Measurements from ENCODE around the gene IRAK1BP1.
"Not testable (repeated sequence)": the region's sequence is repeated elsewhere in the genome, so short reads cannot be mapped to it uniquely, and the experiment has no call there.

Gene IRAK1BP1

DNA sequence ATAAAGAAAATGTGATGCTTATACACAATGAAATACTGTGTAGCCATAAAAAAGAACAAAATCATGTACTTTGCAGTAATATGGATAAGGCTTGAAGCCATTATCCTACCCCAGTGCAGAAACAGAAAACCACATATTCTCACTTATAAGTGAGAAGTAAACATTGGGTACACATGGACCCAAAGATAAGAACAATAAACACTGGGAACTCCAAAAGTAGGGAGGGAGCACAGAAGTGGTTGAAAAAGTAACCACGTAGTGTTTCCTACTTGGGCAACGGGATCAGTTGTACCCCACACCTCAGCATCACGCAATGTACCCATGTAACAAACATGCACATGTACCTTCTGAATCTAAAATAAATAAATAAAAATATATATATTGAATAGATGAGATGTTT is 8.2 kb downstream of the IRAK1BP1 start:
- TF ChIP-seq, protein P1, sequence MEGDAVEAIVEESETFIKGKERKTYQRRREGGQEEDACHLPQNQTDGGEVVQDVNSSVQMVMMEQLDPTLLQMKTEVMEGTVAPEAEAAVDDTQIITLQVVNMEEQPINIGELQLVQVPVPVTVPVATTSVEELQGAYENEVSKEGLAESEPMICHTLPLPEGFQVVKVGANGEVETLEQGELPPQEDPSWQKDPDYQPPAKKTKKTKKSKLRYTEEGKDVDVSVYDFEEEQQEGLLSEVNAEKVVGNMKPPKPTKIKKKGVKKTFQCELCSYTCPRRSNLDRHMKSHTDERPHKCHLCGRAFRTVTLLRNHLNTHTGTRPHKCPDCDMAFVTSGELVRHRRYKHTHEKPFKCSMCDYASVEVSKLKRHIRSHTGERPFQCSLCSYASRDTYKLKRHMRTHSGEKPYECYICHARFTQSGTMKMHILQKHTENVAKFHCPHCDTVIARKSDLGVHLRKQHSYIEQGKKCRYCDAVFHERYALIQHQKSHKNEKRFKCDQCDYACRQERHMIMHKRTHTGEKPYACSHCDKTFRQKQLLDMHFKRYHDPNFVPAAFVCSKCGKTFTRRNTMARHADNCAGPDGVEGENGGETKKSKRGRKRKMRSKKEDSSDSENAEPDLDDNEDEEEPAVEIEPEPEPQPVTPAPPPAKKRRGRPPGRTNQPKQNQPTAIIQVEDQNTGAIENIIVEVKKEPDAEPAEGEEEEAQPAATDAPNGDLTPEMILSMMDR (conservative IDR thresholded peaks at IDR 0.05; ENCODE audit: low read depth, low read length), result no peak
- Histone ChIP-seq H3K27ac (no peak overlapping the region), H2AFZ (ENCODE audit: low read depth) (no peak overlapping the region), H3K4me3 (IDR thresholded peaks at IDR 0.05; ENCODE audit: insufficient read depth, low read depth, low read length) (no peak overlapping the region), H3K27me3 (ENCODE audit: insufficient read depth, low read depth) (no peaks in the 10 kb centered on the region), H4K20me1 (ENCODE audit: insufficient read depth) (no peaks in the 10 kb centered on the region), H3K4me1 (ENCODE audit: low read depth, poor library complexity, severe bottlenecking) (no peaks in the 10 kb centered on the region), H3K36me3 (ENCODE audit: insufficient read depth) (no peaks in the 10 kb centered on the region), H3K9ac (no peak overlapping the region), H3K4me2 (no peak overlapping the region), H3K79me2 (ENCODE audit: insufficient read depth, low read depth) (no peaks in the 10 kb centered on the region)

DNA sequence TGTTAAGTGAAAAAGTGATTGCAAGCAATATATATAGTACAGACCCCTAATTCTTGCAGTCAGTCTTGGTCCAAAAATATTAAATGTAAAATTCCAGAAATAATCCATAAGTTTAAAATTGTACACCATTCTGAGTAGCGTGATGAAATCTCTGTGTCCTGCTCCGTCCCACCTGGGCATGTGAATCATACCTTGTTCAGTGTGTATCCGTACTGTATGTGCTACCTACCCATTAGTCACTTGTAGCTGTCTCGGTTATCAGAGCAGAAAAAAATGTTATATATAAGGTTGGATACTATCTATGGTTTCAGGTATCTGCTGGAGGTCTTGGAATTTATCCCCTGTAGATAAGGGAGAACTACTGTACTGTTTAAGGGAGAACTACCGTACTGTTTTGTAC is 16.3 kb downstream of the IRAK1BP1 start:
- H2AFZ ChIP-seq (ENCODE audit: low read depth), result no peak overlapping the region
- H3K4me2 ChIP-seq, result no peak overlapping the region
- no peak overlapping the region for H3K27ac ChIP-seq
- no peak overlapping the region for H3K9ac ChIP-seq
- TF ChIP-seq, protein P1 (conservative IDR thresholded peaks at IDR 0.05; ENCODE audit: low read depth, low read length), result no peak
- no peaks in the 10 kb centered on the region for H4K20me1 ChIP-seq (ENCODE audit: insufficient read depth)
- H3K27me3 ChIP-seq (ENCODE audit: insufficient read depth, low read depth), result no peaks in the 10 kb centered on the region
- H3K4me3 ChIP-seq (IDR thresholded peaks at IDR 0.05; ENCODE audit: insufficient read depth, low read depth, low read length), result no peak overlapping the region
- H3K79me2 ChIP-seq (ENCODE audit: insufficient read depth, low read depth), result no peaks in the 10 kb centered on the region
- no peaks in the 10 kb centered on the region for H3K36me3 ChIP-seq (ENCODE audit: insufficient read depth)
- no peaks in the 10 kb centered on the region for H3K4me1 ChIP-seq (ENCODE audit: low read depth, poor library complexity, severe bottlenecking)

DNA sequence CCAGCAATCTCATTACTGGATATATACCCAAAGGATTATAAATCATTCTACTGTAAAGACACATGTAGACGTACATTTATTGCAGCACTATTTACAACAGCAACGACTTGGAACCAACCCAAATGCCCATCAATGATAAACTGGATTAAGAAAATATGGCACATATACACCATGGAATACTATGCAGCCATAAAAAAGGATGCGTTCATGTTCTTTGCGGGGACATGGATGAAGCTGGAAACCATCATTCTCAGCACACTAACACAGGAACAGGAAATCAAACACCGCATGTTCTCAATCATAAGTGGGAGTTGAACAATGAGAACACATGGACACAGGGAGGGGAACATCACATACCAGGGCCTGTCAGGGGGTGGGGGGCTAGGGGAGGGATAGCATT is 22.6 kb downstream of the IRAK1BP1 start:
- H3K9ac ChIP-seq; H3K36me3 ChIP-seq (ENCODE audit: insufficient read depth); H3K27me3 ChIP-seq (ENCODE audit: insufficient read depth, low read depth); H4K20me1 ChIP-seq (ENCODE audit: insufficient read depth); H2AFZ ChIP-seq (ENCODE audit: low read depth); H3K4me1 ChIP-seq (ENCODE audit: low read depth, poor library complexity, severe bottlenecking); H3K4me3 ChIP-seq (IDR thresholded peaks at IDR 0.05; ENCODE audit: insufficient read depth, low read depth, low read length); H3K4me2 ChIP-seq; H3K27ac ChIP-seq; H3K79me2 ChIP-seq (ENCODE audit: insufficient read depth, low read depth): not testable (repeated sequence)

DNA sequence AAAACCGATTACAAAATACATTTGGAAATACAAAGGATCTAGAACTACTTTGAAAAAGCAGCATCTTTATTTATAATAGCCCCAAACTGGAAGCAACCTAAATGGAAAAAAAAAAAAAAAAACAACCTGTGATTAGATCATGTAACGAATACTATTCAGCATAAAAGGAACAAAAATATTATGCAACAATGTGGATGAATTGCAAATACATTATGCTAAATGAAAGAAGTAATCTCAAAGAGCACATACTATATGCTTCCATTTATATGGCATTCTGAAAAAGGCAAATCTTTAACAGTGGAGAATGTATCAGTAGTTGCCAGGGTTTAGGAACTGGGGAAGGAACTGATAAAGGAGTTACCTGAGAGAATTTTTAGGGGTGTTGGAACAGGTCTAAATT is 28.9 kb downstream of the IRAK1BP1 start:
- Histone ChIP-seq H3K27me3 (ENCODE audit: insufficient read depth, low read depth) (no peaks in the 10 kb centered on the region), H4K20me1 (ENCODE audit: insufficient read depth) (no peaks in the 10 kb centered on the region)
- TF ChIP-seq, protein P1 (conservative IDR thresholded peaks at IDR 0.05; ENCODE audit: low read depth, low read length), result no peak

DNA sequence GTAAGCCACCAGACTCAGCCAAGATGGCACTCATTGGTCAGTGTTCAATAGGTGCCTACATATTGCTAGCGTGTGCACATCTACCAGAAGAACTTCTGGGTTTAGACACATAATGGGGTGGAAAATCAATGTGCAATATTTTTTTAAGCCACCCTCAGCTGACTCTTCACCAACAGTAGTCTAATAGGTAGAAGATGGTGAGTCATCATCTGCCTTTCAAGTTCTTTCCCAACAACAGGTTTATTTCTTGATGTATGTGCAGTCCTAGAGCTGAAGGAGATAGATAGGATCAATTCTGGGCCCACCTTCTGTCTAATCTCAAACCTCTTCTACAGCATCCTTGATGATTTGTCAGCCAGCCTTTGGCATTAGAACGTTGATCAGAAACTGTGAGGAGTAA is 41.3 kb downstream of the IRAK1BP1 start:
- no peaks in the 10 kb centered on the region for H4K20me1 ChIP-seq (ENCODE audit: insufficient read depth)
- H3K4me3 ChIP-seq (IDR thresholded peaks at IDR 0.05; ENCODE audit: insufficient read depth, low read depth, low read length), result no peak overlapping the region
- H3K27me3 ChIP-seq (ENCODE audit: insufficient read depth, low read depth), result no peaks in the 10 kb centered on the region
- H3K36me3 ChIP-seq (ENCODE audit: insufficient read depth), result no peaks in the 10 kb centered on the region
- no peaks in the 10 kb centered on the region for H3K4me1 ChIP-seq (ENCODE audit: low read depth, poor library complexity, severe bottlenecking)
- no peak overlapping the region for H2AFZ ChIP-seq (ENCODE audit: low read depth)
- no peak overlapping the region for H3K4me2 ChIP-seq
- H3K79me2 ChIP-seq (ENCODE audit: insufficient read depth, low read depth), result no peaks in the 10 kb centered on the region
- TF ChIP-seq, protein P1 (conservative IDR thresholded peaks at IDR 0.05; ENCODE audit: low read depth, low read length), result no peak
- H3K27ac ChIP-seq, result no peak overlapping the region
- no peak overlapping the region for H3K9ac ChIP-seq

More for the DNA sequence above, 28.9 kb downstream of the IRAK1BP1 start:
- no peaks in the 10 kb centered on the region for H3K36me3 ChIP-seq (ENCODE audit: insufficient read depth)
- H3K9ac ChIP-seq, result no peak overlapping the region
- no peak overlapping the region for H3K4me2 ChIP-seq
- no peaks in the 10 kb centered on the region for H3K4me1 ChIP-seq (ENCODE audit: low read depth, poor library complexity, severe bottlenecking)
- no peaks in the 10 kb centered on the region for H3K79me2 ChIP-seq (ENCODE audit: insufficient read depth, low read depth)
- no peak overlapping the region for H3K4me3 ChIP-seq (IDR thresholded peaks at IDR 0.05; ENCODE audit: insufficient read depth, low read depth, low read length)
- H3K27ac ChIP-seq, result no peak overlapping the region
- no peak overlapping the region for H2AFZ ChIP-seq (ENCODE audit: low read depth)

Data from KMS-11 (cell line).